PC-3 (cell line): ENCODE results near the gene EIF4ENIF1.

Experiments
- CTCF ChIP-seq: fragments of 300-600 bp; sonication (generic); conservative IDR thresholded peaks from 2 replicates; pipeline ENCODE4 v1.5.1; 2017; ENCODE audit warnings: antibody characterized with exemption, low read depth, mild to moderate bottlenecking, low read length
- EZH2 ChIP-seq: fragments of 300-600 bp; sonication (generic); IDR thresholded peaks from one replicate; pipeline ENCODE4 v1.6.1; 2017; ENCODE audit warnings: antibody characterized with exemption, mild to moderate bottlenecking, low read length; ENCODE audit not compliant: unreplicated experiment
- EZH2phosphoT487 ChIP-seq: fragments of 300-600 bp; sonication (generic); IDR thresholded peaks from 2 replicates; pipeline ENCODE4 v1.6.1; 2018; ENCODE audit warnings: mild to moderate bottlenecking, antibody characterized with exemption, low read length, borderline replicate concordance

- no peak for TF ChIP-seq EZH2
- no peak for TF ChIP-seq CTCF
- TF ChIP-seq EZH2phosphoT487 = no peak
These were observed 869 bp upstream of the EIF4ENIF1 start for GRCh38 chr22:31490496-31490925.
